ENCODE data around the gene RSPO3.

The RSPO3 gene

DNA sequence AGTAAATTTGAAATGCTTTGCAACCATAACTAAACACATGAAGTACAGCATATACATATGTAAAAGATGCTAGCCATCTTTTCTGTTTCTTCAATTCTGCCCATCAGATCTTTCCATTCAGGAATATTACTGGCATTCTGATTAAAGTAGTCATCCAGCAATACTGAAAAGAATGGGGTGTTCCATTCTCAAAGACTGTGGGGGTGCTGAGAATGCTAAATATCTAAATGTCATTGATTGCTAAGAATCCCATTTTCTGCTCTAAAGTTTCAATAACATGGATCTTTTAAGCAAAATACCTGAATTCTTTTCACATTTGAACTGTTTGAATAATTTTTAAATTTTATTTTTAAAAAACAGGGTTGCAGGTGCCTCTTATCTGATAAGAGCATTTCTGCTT lies 6.2 kb downstream of the RSPO3 start:
- TF ChIP-seq, protein P1, sequence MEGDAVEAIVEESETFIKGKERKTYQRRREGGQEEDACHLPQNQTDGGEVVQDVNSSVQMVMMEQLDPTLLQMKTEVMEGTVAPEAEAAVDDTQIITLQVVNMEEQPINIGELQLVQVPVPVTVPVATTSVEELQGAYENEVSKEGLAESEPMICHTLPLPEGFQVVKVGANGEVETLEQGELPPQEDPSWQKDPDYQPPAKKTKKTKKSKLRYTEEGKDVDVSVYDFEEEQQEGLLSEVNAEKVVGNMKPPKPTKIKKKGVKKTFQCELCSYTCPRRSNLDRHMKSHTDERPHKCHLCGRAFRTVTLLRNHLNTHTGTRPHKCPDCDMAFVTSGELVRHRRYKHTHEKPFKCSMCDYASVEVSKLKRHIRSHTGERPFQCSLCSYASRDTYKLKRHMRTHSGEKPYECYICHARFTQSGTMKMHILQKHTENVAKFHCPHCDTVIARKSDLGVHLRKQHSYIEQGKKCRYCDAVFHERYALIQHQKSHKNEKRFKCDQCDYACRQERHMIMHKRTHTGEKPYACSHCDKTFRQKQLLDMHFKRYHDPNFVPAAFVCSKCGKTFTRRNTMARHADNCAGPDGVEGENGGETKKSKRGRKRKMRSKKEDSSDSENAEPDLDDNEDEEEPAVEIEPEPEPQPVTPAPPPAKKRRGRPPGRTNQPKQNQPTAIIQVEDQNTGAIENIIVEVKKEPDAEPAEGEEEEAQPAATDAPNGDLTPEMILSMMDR (IDR thresholded peaks at IDR 0.05), result no peak
- intact Hi-C loops (cut with DNase I; ENCODE audit: low total_unique reads), result no loop called here
- peaks cover 0 to 19% of the 10 kb centered on the region in 2 donors for H3K27me3 ChIP-seq
- no peaks in the 10 kb centered on the region for H3K36me3 ChIP-seq
- H3K4me1 ChIP-seq, result peaks cover 0 to 18% (median 15%) of the 10 kb centered on the region in 4 donors
- no peak for DNase-seq
- H3K27ac ChIP-seq, result no peak overlapping the region
- H3K9me3 ChIP-seq, result no peaks in the 10 kb centered on the region
- no peak overlapping the region for H3K4me3 ChIP-seq

GRCh38 chr6:127128066-127128465 lies 9.6 kb downstream of the RSPO3 start:
- no peaks in the 10 kb centered on the region for H3K36me3 ChIP-seq
- H3K4me3 ChIP-seq, result no peak overlapping the region
- DNase-seq, result no peak
- H3K27me3 ChIP-seq, result no peaks in the 10 kb centered on the region
- H3K4me1 ChIP-seq, result no peaks in the 10 kb centered on the region
- H3K27ac ChIP-seq, result no peak overlapping the region
- intact Hi-C loops (cut with DNase I; ENCODE audit: low total_unique reads), result no loop called here
- no peaks in the 10 kb centered on the region for H3K9me3 ChIP-seq
- TF ChIP-seq, protein P1 (IDR thresholded peaks at IDR 0.05), result no peak

DNA sequence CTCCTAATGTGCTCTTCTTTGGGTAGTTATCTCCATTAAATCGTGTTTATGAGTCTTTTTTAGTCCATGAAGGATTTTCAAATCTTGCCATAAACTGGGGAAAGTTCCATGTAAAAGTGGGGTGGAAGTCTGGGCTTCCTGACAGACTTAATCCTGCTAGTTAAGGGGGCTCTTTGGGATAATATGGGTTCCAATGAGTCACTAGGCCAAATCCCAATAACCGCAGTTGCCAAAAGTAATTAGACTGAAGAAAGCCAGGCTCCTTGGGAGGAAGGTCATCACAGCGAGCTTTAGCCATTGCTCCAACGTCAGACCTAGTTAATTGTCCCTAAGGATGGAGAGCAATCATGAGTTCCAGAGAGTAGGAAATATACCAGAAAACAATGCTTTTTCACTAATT lies 10.8 kb downstream of the RSPO3 start:
- no peaks in the 10 kb centered on the region for H3K36me3 ChIP-seq
- H3K4me3 ChIP-seq, result no peak overlapping the region
- H3K27me3 ChIP-seq, result no peaks in the 10 kb centered on the region
- intact Hi-C loops (cut with DNase I; ENCODE audit: low total_unique reads), result no loop called here
- H3K27ac ChIP-seq, result no peak overlapping the region
- H3K9me3 ChIP-seq, result no peaks in the 10 kb centered on the region
- DNase-seq, result no peak
- TF ChIP-seq, protein P1 (IDR thresholded peaks at IDR 0.05), result no peak
- H3K4me1 ChIP-seq, result no peaks in the 10 kb centered on the region

- Histone ChIP-seq H3K27ac (no peak overlapping the region), H3K4me3 (no peak overlapping the region), H3K27me3 (no peaks in the 10 kb centered on the region), H3K9me3 (no peaks in the 10 kb centered on the region), H3K4me1 (no peaks in the 10 kb centered on the region), H3K36me3 (no peaks in the 10 kb centered on the region)
- intact Hi-C loops (cut with DNase I; ENCODE audit: low total_unique reads), result no loop called here
- no peak for DNase-seq
- TF ChIP-seq, protein P1 (IDR thresholded peaks at IDR 0.05), result no peak
These were observed 12.8 kb downstream of the RSPO3 start for GRCh38 chr6:127131275-127131674.

DNA sequence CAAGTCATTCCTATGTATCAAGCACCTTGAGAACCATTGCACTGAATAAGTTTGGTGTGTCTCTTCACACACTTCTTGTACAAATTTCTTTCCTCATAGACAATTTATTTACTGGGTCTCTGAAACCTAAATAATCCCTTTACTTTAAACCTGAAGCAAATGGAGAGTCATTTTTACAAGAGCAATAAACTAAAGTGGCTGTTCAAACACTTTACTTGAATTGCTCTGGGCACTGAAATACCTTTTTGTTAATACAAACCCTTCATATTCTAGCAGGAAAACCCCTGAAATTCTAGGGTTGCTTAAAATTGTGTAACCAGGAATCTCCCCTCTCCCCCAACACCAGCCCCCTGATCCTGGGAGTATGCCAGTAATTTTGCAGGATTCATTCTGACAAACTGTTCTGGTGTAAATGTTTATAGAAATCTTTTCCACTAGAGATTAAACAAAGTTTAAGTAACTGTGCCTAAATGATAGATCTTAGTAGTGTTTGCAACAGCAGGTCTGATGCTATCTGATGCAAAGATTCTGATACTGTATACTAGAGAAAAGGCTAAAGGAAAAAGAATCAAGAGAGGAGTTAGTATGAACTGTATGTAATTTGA lies 13.4 kb downstream of the RSPO3 start:
- Histone ChIP-seq H3K9me3 (no peaks in the 10 kb centered on the region), H3K4me3 (no peak overlapping the region), H3K27ac (no peak overlapping the region), H3K27me3 (no peaks in the 10 kb centered on the region), H3K4me1 (no peaks in the 10 kb centered on the region), H3K36me3 (no peaks in the 10 kb centered on the region)
- DNase-seq, result no peak
- intact Hi-C loops (cut with DNase I; ENCODE audit: low total_unique reads), result no loop called here
- TF ChIP-seq, protein P1 (IDR thresholded peaks at IDR 0.05), result no peak

GRCh38 chr6:127134136-127134535 lies 15.7 kb downstream of the RSPO3 start:
- no peak for DNase-seq
- Histone ChIP-seq H3K27ac (no peak overlapping the region), H3K36me3 (no peaks in the 10 kb centered on the region), H3K4me3 (no peak overlapping the region), H3K4me1 (no peaks in the 10 kb centered on the region), H3K27me3 (no peaks in the 10 kb centered on the region), H3K9me3 (no peaks in the 10 kb centered on the region)
- intact Hi-C loops (cut with DNase I; ENCODE audit: low total_unique reads), result no loop called here
- TF ChIP-seq, protein P1 (IDR thresholded peaks at IDR 0.05), result no peak

Measured in tibial artery (tissue), 4 donors.